Prostate gland (tissue), 2 donors: ENCODE data around the gene FOXL1.

Source experiments
- CTCF ChIP-seq, 4 experiments: fragments of 200-600 bp in 2 of 4; fragments of 450-650 bp in 2 of 4; sonication (generic) in 2 of 4; IDR thresholded peaks; 1 replicate in 3 of 4; 2 replicates in 1 of 4; pipeline ENCODE4 v1.5.1; 2016 to 2019; ENCODE audit warnings: antibody characterized with exemption in 4 of 4, mild to moderate bottlenecking in 2 of 4, moderate library complexity in 2 of 4
- POLR2A ChIP-seq: fragments of 450-650 bp; IDR thresholded peaks from one replicate; pipeline ENCODE4 v1.6.1; 2016; ENCODE audit warnings: antibody characterized with exemption, mild to moderate bottlenecking

- TF ChIP-seq POLR2A (no peak), CTCF (IDR thresholded peaks at IDR 0.05) (no peak)
Measured at GRCh38 chr16:86537486-86537885, 40.9 kb upstream of the FOXL1 start.
